GM21717 (cell line): ENCODE measurements around the gene HIF1AN.
A peak's percentile ranks its signal among the peaks of the same experiment; 100 is the strongest.

Experiments
- ATAC-seq: cut with Tn5 transposase; IDR thresholded peaks from one replicate; pipeline ENCODE4 v1.9.1; 2021; ENCODE audit warnings: mild to moderate bottlenecking, moderate library complexity; ENCODE audit not compliant: unreplicated experiment

The HIF1AN gene

GRCh38 chr10:100535715-100536353 is at the start of gene HIF1AN:
TSS of gene HIF1AN (plus strand) at chr10:100535943. CDS start at chr10:100535959, 16 bp downstream.
- peak; percentile 89 for ATAC-seq

DNA sequence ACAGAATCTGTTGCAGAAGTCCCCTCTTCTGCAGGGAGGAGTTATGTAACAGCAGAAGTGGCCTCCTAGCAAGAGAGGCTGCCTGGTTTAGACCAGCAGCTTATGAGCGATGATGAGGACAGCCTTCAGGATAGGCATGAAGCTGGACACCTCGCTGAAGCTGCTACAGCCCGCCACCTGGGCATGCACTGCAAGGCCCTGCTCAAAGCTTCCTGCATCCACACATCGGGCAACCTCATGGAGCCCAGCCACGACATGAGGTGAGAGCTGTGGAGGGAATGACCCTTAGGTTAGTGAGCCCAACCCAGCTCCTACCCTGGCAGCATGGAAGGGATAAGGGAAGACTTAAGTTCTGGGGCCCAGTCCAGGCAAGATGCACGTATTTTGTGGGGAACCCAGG is 48.2 kb upstream of the HIF1AN start:
- ATAC-seq: no peak

DNA sequence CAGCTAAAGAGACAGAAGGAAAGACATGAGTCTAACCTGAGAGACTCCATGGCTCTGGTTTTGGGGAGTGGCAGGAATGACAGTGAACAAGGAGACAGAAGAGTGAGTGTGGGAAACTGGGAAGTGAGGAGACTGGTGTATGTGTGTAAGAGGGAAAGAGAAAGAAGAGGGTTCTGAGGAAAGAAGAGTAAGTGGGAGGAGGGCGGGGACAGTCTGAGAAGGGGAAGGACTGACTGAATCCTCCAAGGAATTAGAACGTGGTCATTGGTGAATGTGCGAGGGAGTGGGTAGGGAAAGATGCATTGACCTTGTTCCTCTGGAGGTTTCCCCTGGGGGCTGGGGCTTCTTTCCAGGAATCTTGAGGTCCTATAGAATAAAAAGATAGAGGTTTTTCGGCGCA is 46.3 kb upstream of the HIF1AN start:
- no peak for ATAC-seq

DNA sequence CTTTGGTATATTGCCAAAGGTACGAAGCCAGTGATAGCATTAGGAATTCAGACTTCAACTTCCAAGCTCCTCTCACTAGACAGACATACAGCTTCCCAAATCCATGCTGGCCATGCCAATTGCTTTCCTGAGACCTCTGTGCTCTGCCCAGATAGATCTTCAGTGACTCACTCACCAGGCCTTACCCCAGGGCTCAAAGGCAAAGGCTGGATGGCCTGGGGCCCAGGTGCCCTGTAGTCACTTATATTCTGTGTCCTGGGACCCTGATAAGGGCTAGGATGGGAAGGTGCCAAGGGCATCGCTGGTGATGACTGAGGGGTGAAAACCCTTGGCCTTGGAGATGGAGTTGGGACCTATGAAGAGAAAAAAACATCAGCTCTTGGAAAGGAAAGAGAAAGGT is 45.2 kb upstream of the HIF1AN start:
- no peak for ATAC-seq

- no peak for ATAC-seq
Measured at GRCh38 chr10:100496567-100496966, 39.2 kb upstream of the HIF1AN start.

GRCh38 chr10:100498059-100498458 is 37.7 kb upstream of the HIF1AN start:
- ATAC-seq: no peak

DNA sequence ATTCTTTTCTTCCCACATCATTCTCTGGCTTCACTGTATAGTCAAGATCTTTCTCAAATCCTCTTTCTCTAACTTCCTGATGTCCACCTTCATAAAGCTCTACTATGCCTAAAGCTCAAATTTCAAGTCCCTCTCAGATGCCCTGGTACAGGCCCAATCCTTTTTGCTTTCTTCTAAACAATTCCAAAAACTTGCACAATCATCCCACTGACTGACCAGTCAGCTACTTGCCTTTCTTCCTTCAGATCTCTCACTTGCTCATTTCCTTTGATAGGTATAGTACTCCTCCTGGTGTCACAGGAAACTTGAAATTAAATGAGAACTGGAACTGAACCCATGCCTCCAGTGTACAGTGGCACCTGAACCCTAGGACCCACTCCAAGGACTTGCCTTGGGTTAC is 34.3 kb upstream of the HIF1AN start:
- no peak for ATAC-seq

GRCh38 chr10:100502926-100503494 is 32.7 kb upstream of the HIF1AN start:
- no peak for ATAC-seq

DNA sequence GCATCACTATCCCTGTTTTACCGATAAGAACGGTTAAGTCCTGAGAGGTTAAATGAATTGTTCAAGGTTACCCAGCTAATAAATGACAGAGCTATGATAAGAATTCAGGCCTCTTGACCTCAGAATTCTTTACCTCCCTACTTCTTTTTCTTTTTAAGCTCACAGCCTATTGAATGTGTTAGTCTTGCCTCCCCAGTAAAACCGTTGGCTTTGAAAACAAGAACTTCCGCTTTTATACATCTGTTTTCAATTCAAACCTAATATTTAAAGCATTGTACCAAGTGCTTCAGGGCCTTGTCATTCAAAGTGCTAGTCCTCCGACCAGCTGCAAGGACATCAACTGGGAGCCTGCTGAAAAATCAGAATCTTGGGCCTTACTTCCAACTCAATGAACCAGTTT is 31.6 kb upstream of the HIF1AN start:
- ATAC-seq: no peak

- ATAC-seq: no peak
Measured at GRCh38 chr10:100505164-100505563, 30.6 kb upstream of the HIF1AN start.

DNA sequence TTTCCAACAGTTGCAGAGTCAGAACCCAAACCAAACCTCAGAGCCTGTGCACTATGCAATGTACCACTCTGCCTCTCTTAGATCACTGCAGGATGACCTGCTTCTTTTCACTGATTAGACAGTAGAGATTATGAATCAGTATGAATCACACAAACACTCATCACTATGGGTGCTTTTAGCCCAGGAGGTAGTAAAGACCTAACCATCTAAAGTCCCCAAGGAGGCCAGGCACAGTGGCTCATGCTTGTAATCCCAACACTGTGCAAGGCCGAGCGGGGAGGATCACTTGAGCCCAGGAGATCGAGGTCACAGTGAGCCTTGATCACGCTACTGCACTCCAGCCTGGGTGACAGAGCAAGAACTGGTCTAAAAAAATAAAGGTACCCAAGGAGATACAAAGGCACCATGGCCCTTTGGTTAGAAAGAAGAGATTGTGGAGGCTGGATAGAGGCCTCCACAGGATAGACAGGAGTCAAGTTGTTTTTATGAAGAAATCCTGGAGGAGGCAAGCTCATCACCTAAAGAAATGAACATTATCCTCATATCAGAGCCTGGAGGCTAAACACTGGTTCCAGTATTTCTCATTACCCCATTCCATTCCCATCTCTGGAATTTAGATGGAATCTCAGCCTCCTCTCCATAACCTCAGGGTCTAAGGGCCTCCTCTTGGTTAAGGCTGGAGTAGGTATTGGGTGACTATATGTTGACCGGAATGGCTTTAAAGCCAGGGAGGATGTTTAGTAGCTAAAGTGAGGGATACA is 29.0 kb upstream of the HIF1AN start:
- no peak for ATAC-seq

GRCh38 chr10:100507357-100507732 is 28.4 kb upstream of the HIF1AN start:
- no peak for ATAC-seq

DNA sequence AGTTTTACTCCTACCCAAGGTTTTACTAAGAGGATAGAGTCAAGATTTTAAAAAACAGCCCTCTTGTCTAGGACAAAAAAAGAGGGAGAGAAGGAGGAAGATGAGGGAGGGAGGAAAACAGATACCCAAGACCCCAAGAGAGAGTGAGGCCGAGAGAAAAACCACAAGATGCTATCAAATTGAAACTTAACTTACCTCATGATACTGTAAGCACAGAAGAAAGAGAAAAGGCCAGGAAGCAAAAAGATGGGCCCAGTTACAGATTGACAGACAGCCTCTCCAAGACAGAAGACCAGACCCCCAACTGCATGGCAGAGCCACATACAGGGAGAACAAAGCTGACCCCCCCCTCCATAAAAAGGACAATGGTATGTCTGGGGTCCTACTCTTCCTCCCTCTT is 27.5 kb upstream of the HIF1AN start:
- ATAC-seq: no peak

DNA sequence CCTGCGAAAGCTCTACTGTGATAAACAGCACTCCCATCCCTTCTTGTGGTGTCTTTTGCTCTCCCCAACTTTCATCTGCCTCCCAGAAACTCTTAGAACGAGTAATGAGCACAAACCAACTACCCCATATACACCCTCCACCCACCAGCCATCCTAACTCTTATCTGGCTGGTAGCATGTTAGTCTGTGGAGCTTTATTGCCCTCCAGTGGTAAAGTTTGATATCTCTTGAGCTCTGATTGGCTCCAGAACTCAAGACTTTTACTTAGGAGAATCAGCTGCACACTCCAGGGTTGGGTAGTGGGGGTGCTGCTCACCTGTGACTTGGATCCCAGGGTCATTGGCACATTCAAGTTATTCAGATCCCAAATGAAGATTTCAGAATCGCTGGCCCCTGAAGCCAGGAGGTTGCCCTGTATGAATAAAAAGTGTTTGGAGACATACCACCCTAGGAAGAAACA is 27.0 kb upstream of the HIF1AN start:
- ATAC-seq: no peak

DNA sequence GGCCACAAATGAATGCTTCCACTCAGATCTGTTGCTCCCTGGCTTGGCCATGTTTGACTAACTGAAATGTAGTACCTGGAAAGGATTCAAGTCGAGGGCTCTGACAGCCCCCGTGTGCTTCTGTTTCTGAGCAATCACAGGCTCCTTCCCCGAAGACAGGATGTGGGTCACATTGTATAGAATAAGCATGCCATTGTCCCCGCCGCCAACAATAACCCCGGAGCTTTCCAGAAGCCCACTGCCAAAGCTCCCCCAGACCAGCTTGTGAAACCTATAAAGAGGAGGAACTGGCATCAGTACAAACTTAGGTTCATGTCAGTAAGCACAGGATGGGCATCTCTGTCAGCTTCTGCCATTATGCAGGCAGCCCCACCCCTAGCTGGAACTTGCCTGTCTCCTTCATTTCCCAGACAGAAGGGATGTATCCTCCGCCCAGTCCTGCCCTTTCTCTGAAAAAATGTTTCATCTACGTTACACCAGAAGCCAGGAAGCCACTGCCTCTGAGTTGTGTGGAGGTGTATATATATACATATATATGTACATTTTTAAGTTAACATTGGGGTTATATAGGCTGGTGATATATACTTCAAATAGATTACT is 26.4 kb upstream of the HIF1AN start:
- ATAC-seq: no peak

DNA sequence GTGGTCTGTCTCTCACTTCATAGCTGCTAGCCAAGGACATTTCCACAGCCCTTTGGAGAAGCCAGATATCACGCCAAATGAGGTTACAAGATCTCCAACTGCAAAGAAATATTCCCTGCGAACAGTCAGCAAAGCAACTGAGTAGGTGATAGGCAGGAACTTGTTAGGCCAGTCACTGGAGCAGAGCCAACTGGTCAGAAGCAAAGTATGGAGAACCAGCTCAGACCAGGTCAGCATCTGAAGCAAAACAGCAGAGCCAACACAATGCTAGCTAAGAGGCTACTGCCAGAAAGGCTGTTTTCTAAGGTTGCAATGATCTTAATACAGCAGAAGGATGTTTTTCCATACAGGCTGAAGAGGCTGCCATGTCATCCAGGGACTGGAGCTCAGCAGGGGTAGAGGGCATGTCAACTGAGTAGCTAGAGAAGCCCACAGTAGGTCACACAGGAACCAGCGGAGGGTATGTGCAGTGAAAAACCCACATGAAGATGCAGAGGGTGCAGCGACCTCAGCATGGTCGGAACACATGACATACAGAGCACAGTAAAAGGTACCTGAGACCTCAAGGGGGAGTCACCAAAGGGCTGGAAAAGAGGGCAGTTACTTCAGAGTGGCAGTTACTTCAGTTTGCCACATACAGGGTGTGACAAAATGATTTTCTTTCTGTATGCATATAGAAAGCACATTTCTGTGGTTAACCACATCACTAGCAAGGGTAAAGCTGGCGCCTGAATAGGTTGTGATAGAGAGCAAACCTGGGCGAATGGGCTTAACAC is 25.0 kb upstream of the HIF1AN start:
- ATAC-seq: no peak

GRCh38 chr10:100515612-100516011 is 20.1 kb upstream of the HIF1AN start:
- no peak for ATAC-seq

- ATAC-seq: no peak
Measured at GRCh38 chr10:100516847-100517246, 18.9 kb upstream of the HIF1AN start.

DNA sequence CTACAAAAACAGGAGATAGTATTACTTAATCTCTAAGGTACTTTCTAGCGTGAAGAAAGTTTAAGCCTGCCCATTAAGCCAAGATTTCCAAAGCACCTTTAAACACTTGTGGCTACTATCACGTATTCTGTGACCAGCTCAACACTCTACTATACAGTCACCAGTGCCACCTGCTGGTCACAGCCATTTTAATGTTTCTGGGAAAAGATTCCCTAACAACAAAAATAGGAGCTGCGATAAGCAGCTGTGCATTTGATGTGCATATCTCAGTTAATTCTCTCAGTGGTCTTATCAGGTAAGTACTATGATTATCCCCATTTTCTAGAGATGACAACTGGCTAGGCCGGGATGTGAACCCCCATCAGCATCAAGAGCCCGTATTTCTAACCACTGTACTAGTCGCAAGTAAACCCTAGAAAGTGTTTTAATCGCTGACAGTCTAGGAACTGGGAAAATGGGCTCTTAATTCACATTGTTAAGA is 16.9 kb upstream of the HIF1AN start:
- ATAC-seq: no peak

GRCh38 chr10:100519311-100520051 is 16.3 kb upstream of the HIF1AN start, which contains the start of gene SEC31B:
TSS of gene SEC31B (minus strand) at chr10:100519861. CDS start at chr10:100516952, 2,909 bp downstream.
- no peak for ATAC-seq
